GM21576 (cell line): ENCODE measurements around the gene C9orf78.

ENCODE experiments used
- ATAC-seq: cut with Tn5 transposase; IDR thresholded peaks from one replicate; pipeline ENCODE4 v1.9.1; 2021; ENCODE audit warnings: mild to moderate bottlenecking, moderate library complexity; ENCODE audit not compliant: unreplicated experiment

The C9orf78 gene

GRCh38 chr9:129835128-129835859 lies at the start of gene C9orf78, which contains the start of gene USP20:
TSS of gene C9orf78 (minus strand) at chr9:129835275. CDS start at chr9:129835221, 54 bp downstream.
TSS of gene USP20 (plus strand) at chr9:129835458. CDS start at chr9:129852556, 17,098 bp downstream.
- ATAC-seq = peak; percentile 89

- ATAC-seq = peak; percentile 34
Measured at GRCh38 chr9:129884220-129885017, 49.3 kb upstream of the C9orf78 start.

GRCh38 chr9:129881547-129882324 lies 46.7 kb upstream of the C9orf78 start:
- no peak for ATAC-seq

GRCh38 chr9:129880654-129881546 lies 45.8 kb upstream of the C9orf78 start:
- no peak for ATAC-seq

GRCh38 chr9:129879991-129880653 lies 45.0 kb upstream of the C9orf78 start:
- no peak for ATAC-seq

GRCh38 chr9:129879103-129879699 lies 44.1 kb upstream of the C9orf78 start:
- ATAC-seq = no peak

- ATAC-seq = no peak
Measured at GRCh38 chr9:129878291-129878690, 43.2 kb upstream of the C9orf78 start.

- no peak for ATAC-seq
Measured at GRCh38 chr9:129876815-129877214, 41.7 kb upstream of the C9orf78 start.

GRCh38 chr9:129875687-129876395 lies 40.8 kb upstream of the C9orf78 start:
- no peak for ATAC-seq

GRCh38 chr9:129875181-129875611 lies 40.1 kb upstream of the C9orf78 start:
- no peak for ATAC-seq

GRCh38 chr9:129874261-129875101 lies 39.4 kb upstream of the C9orf78 start:
- no peak for ATAC-seq

- ATAC-seq = no peak
Measured at GRCh38 chr9:129873563-129874190, 38.6 kb upstream of the C9orf78 start.

- no peak for ATAC-seq
Measured at GRCh38 chr9:129871046-129871445, 36.0 kb upstream of the C9orf78 start.

GRCh38 chr9:129869585-129870501 lies 34.8 kb upstream of the C9orf78 start:
- ATAC-seq = no peak

- no peak for ATAC-seq
Measured at GRCh38 chr9:129868872-129869486, 33.9 kb upstream of the C9orf78 start.
